ENCODE results near the gene RASAL1. TPM values are rescaled to one million over a fixed set of nuclear protein-coding genes. Genes with fewer than 3 reads are reported as not detected.

RASAL1 gene
- total RNA-seq, 1 donor = not detected

DNA sequence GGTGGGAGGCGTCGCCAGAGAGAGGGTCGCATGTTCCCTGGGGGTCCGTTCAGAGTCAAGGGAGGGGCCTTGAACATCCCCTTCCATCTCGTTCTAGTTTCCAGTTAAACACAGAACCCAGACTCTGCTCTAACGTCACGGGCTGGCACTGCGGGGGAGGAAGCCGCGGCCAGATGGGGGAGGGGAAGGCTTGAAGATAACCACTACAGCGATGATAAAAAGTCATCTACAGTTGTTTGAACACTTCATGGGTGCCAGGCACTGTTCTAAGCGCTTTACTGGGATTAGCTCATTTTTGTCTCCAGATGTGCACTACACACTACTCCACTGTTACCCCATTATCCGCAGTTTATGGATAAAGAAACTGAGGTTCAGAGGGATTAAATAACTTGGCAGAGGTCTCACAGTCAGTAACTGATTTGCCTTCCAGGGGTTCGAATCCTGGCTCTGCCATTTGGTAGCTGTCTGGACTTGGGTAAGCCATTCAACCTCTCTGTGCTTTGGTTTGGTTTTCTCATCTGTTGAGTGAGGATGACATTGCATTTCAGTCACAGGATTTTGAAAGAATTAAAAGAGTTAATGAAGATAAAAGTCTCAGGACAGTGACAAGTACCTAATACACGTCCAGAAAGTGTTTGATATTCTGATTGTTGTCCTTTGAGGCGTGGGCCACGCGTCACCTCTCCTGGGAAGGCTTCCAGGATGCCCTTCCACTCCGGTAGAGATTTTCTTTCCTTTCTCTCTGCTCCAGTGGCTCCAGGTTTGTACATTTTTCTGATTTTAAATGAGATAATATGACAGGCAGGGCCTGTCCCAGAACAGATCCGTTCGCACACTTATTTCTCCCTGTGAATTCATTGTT, 798 bp upstream of the RASAL1 start:
- H3K4me3 ChIP-seq (ENCODE audit: insufficient read depth, low read length) = no peak overlapping the region
- no peaks in the 10 kb centered on the region for H3K79me2 ChIP-seq (ENCODE audit: insufficient read depth, low read length)
- H3K27me3 ChIP-seq (ENCODE audit: insufficient read depth, low read length) = no peaks in the 10 kb centered on the region
- H3K9me3 ChIP-seq (ENCODE audit: low read depth, low read length) = no peaks in the 10 kb centered on the region
- no peaks in the 10 kb centered on the region for H3K4me1 ChIP-seq (ENCODE audit: insufficient read depth, low read length)
- no peak overlapping the region for H3K27ac ChIP-seq (ENCODE audit: low read depth, low read length)
- TF ChIP-seq, protein P1, sequence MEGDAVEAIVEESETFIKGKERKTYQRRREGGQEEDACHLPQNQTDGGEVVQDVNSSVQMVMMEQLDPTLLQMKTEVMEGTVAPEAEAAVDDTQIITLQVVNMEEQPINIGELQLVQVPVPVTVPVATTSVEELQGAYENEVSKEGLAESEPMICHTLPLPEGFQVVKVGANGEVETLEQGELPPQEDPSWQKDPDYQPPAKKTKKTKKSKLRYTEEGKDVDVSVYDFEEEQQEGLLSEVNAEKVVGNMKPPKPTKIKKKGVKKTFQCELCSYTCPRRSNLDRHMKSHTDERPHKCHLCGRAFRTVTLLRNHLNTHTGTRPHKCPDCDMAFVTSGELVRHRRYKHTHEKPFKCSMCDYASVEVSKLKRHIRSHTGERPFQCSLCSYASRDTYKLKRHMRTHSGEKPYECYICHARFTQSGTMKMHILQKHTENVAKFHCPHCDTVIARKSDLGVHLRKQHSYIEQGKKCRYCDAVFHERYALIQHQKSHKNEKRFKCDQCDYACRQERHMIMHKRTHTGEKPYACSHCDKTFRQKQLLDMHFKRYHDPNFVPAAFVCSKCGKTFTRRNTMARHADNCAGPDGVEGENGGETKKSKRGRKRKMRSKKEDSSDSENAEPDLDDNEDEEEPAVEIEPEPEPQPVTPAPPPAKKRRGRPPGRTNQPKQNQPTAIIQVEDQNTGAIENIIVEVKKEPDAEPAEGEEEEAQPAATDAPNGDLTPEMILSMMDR (IDR thresholded peaks at IDR 0.05; ENCODE audit: extremely low read depth, low read depth, low read length) = no peak
- peak; percentile 72 for DNase-seq (ENCODE audit: insufficient read length, low spot score, missing footprints)
- no peak overlapping the region for H2AFZ ChIP-seq (ENCODE audit: low read length)
- no peak overlapping the region for H3K4me2 ChIP-seq (ENCODE audit: insufficient read depth, low read length)
- H4K20me1 ChIP-seq (ENCODE audit: insufficient read depth, low read length) = no peaks in the 10 kb centered on the region
- H3K36me3 ChIP-seq (ENCODE audit: insufficient read depth, low read length) = no peaks in the 10 kb centered on the region

DNA sequence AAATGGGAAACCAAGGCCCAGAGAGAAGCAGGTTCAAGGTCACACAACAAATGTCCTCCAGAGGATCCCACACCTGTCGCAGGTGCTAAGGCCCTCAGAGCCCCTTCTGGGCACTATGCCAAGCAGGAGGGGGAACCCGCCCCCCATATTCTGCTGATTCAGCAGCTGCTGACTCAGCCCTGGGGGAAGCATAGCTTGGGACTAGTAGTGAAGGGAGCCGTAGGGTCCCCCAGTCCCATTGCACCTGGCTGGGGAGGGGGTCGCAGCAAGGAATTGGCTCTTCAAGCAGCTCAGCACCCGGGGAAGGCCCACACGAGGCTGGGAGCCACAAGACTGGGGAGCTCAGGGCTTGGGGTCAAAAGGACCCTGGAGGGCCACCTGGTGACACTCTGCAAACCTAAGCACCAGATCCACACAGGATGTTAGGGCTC, 1.0 kb downstream of the RASAL1 start:
- Histone ChIP-seq H3K4me3 (ENCODE audit: insufficient read depth, low read length) (no peak overlapping the region), H4K20me1 (ENCODE audit: insufficient read depth, low read length) (no peaks in the 10 kb centered on the region), H3K4me2 (ENCODE audit: insufficient read depth, low read length) (no peak overlapping the region), H3K27me3 (ENCODE audit: insufficient read depth, low read length) (no peaks in the 10 kb centered on the region), H3K27ac (ENCODE audit: low read depth, low read length) (no peak overlapping the region), H3K79me2 (ENCODE audit: insufficient read depth, low read length) (no peaks in the 10 kb centered on the region), H3K9me3 (ENCODE audit: low read depth, low read length) (no peaks in the 10 kb centered on the region), H3K4me1 (ENCODE audit: insufficient read depth, low read length) (no peaks in the 10 kb centered on the region), H3K36me3 (ENCODE audit: insufficient read depth, low read length) (no peaks in the 10 kb centered on the region), H2AFZ (ENCODE audit: low read length) (no peak overlapping the region)
- peak; percentile 51 for DNase-seq (ENCODE audit: insufficient read length, low spot score, missing footprints)
- TF ChIP-seq, protein P1 (IDR thresholded peaks at IDR 0.05; ENCODE audit: extremely low read depth, low read depth, low read length) = no peak

DNA sequence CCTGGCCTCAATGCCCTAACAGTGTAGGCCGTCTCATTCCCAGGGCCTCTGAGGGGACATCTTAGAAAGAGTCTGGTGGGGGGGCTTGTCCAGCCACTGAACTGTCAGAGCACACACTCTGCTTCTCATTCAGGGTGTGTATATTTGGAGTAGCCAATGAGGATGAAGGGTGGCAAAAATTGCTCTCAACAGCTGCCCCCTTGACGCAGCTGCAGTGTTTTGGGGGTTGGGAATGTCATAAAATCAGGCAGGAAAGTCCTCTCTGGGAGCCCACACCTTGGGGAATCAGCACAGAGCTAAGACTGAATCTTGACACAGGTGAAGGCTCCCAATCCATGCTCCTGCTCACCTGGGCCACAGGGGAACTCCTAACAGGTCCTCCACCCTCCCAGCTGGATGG, 1.5 kb downstream of the RASAL1 start:
- DNase-seq (ENCODE audit: insufficient read length, low spot score, missing footprints) = peak; percentile 84
- H3K4me1 ChIP-seq (ENCODE audit: insufficient read depth, low read length) = no peaks in the 10 kb centered on the region
- no peaks in the 10 kb centered on the region for H3K79me2 ChIP-seq (ENCODE audit: insufficient read depth, low read length)
- no peaks in the 10 kb centered on the region for H3K9me3 ChIP-seq (ENCODE audit: low read depth, low read length)
- H3K4me3 ChIP-seq (ENCODE audit: insufficient read depth, low read length) = no peak overlapping the region
- H2AFZ ChIP-seq (ENCODE audit: low read length) = no peak overlapping the region
- H4K20me1 ChIP-seq (ENCODE audit: insufficient read depth, low read length) = no peaks in the 10 kb centered on the region
- no peaks in the 10 kb centered on the region for H3K27me3 ChIP-seq (ENCODE audit: insufficient read depth, low read length)
- no peak overlapping the region for H3K4me2 ChIP-seq (ENCODE audit: insufficient read depth, low read length)
- H3K36me3 ChIP-seq (ENCODE audit: insufficient read depth, low read length) = no peaks in the 10 kb centered on the region
- TF ChIP-seq, protein P1 (IDR thresholded peaks at IDR 0.05; ENCODE audit: extremely low read depth, low read depth, low read length) = no peak
- H3K27ac ChIP-seq (ENCODE audit: low read depth, low read length) = no peak overlapping the region

DNA sequence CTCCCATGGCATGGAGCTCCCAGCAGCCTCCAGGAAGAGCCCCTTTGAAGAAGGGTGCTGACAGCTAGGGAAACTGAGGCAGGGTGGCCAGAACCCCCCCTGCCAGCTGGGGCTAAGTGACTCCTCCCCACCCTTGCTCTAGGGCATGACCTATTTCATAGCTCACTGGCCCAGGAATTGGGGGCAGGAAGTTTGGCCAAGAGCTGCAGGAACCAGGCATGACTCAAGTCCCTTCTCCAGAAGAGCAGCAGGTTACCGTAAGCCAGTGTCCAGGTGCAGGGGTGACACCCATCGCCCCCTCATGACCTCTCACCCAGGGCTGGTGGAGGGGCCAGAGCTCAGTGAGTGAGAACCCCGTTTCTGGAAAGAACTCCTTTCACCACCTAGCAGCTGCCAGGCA, 1.9 kb downstream of the RASAL1 start:
- H3K4me1 ChIP-seq (ENCODE audit: insufficient read depth, low read length) = no peaks in the 10 kb centered on the region

More for the DNA sequence above, 1.9 kb downstream of the RASAL1 start:
- Histone ChIP-seq H3K36me3 (ENCODE audit: insufficient read depth, low read length) (no peaks in the 10 kb centered on the region), H3K27me3 (ENCODE audit: insufficient read depth, low read length) (no peaks in the 10 kb centered on the region), H2AFZ (ENCODE audit: low read length) (no peak overlapping the region), H3K4me2 (ENCODE audit: insufficient read depth, low read length) (no peak overlapping the region), H4K20me1 (ENCODE audit: insufficient read depth, low read length) (no peaks in the 10 kb centered on the region), H3K79me2 (ENCODE audit: insufficient read depth, low read length) (no peaks in the 10 kb centered on the region), H3K9me3 (ENCODE audit: low read depth, low read length) (no peaks in the 10 kb centered on the region), H3K4me3 (ENCODE audit: insufficient read depth, low read length) (no peak overlapping the region), H3K27ac (ENCODE audit: low read depth, low read length) (no peak overlapping the region)
- peak; percentile 49 for DNase-seq (ENCODE audit: insufficient read length, low spot score, missing footprints)
- TF ChIP-seq, protein P1 (IDR thresholded peaks at IDR 0.05; ENCODE audit: extremely low read depth, low read depth, low read length) = no peak

Measured in osteoblast (primary cell).